ENCODE measurements around the gene LGI4.

GRCh38 chr19:35099155-35099896 lies 35.5 kb downstream of the LGI4 start:
- TF ChIP-seq PATZ1 (CRISPR knock-in tag; IDR thresholded peaks at IDR 0.05; ENCODE audit: borderline replicate concordance), result no peak
- no peak for TF ChIP-seq BACH2 (CRISPR knock-in tag; IDR thresholded peaks at IDR 0.05; ENCODE audit: borderline replicate concordance)
- no peak for TF ChIP-seq ISL1 (CRISPR knock-in tag; IDR thresholded peaks at IDR 0.05)
